Skin epidermis (tissue), 12 donors: ENCODE results near the gene CELF4.

Experiments used
- H3K27ac ChIP-seq, 21 experiments: fragments of 200-600 bp; sonication (generic) in 11 of 21; one replicate each; pipeline ENCODE4 v1.5.0; 2020; ENCODE audit warnings: mild to moderate bottlenecking in 3 of 21, inconsistent platforms in 2 of 21, moderate library complexity in 2 of 21
- H3K4me3 ChIP-seq, 7 experiments: fragments of 200-600 bp; sonication (generic) in 2 of 7; one replicate each; pipeline ENCODE4 v1.5.0; 2020; ENCODE audit warnings: inconsistent platforms in 2 of 7, mild to moderate bottlenecking in 2 of 7, moderate library complexity in 1 of 7

Gene CELF4

DNA sequence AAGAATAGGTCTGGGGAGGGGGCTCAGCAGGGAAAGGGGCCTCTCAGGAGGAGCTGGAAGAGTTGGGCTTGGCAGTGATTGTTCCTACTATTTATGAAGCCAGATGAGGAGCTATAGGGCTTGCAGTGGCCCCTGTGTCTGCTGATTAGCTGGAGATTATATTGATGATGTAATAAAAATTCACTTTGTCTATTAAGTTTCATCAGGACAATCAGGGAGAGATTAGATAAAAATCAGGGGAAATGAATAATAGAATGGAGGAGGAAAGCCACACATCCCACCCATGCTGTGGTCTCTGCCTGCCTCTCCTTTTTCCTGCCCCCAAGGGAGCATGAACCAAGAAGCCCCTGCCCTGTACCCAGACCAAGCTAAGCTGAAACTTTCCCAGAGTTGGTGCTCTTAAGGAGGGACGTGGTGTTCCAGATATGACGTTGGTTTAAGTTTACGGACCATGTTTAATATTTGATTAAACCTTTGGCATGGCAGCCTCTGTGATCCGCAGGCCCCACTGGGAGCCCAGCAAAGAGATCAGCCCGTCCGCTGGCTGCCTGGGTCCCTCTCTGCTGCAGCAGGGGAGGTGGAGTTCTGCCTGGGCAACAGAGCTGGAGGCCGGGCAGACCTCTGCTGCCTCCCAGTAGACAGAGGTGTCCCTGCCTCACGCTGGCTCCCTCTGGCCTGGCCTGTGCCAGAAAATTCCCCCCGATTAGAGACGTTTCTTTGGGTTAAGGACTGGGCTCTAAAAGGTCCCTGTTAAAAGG is 15.3 kb downstream of the CELF4 start:
- H3K27ac ChIP-seq, result no peak overlapping the region
- no peak overlapping the region for H3K4me3 ChIP-seq

DNA sequence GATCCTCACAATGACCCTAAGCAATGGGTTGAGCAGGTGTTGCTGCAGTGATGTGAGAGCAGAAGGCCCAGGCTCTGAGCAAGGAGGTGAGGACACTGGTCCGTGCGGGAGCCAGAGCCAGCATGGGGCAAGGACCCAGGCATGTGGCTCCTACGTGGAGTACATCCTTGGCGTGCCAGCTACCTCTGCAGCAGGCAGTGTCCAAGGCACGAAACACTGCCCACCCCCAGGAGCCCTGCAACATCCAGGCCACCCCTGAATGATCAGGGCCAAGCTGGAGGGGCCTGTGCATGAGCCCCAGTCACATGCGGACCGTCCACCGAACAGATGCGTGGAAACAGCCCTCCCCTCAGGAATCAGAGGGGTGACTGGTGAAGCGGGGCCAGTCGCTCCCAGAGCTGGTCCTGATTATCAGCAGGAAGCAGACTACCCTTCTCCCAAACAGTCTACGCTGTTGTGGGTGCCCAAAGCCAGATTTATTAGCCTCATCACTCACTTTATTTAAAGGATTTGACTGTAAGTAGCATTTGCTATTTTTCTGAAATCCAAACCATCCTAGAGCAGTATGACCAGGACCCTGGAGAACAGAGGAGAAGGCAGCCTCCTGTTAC is 16.8 kb downstream of the CELF4 start:
- no peak overlapping the region for H3K27ac ChIP-seq

DNA sequence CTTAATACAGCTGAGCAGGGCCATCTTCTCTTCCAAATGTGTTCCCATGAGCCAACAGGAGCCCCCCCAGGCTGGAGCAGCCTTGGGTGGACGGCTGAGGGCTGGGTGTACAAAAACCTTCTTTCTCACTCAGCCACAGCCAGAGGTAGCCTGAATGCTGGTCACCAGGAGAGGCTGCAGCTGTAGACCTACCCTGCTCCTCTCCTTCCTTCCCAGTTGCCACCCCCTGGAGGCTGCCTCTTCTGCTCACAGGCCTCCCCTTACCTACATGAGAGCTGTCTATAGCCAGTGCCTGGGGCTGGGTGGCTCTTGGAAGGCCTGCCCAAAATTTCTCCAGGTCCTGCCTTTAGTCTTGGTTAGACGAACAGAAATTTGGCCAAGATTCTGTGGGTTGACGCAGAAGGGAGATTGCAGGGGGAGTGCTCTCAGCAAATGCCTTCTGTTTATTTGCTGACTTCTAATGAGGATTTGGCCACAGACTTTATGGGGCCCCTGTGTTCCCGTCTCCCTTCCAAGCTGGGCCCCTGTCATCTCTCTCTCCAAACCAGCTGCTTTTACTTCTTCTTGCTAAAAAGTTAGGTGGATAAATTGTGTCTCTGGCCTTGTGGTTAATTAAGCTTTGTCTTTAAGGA is 18.3 kb downstream of the CELF4 start:
- no peak overlapping the region for H3K27ac ChIP-seq
- H3K4me3 ChIP-seq, result no peak overlapping the region

More for the DNA sequence above, 16.8 kb downstream of the CELF4 start:
- no peak overlapping the region for H3K4me3 ChIP-seq

DNA sequence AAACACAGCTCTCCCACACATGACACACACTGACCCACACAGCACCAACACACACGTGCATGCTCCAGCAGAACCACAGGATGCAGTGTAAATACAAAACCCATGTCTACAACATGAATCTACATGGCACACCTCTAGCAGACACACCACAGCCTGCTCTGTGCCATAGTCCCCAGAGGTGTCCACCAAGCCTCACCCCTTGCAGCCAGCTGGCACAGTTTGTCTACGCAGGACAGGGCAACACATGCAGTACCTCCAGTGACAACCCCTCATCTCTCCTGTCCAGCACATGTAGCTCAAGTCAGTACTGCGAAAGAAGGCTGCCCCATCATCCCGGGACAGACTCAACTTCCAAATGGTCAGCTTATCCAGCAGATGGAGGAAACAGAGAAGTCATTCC is 18.9 kb downstream of the CELF4 start:
- no peak overlapping the region for H3K27ac ChIP-seq
- H3K4me3 ChIP-seq, result no peak overlapping the region

DNA sequence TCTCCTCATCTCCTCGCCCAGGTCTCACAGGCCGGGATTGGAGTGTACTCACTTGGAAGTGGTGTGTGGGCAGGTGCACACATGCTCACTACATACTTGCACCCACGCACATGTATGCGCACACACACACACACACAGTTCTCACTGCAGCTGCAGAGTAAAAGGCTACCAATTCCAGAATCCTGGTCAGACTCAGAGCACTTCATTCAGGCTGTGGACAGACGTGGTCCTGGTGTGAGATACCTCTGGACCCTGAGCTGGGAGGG is 19.4 kb downstream of the CELF4 start:
- no peak overlapping the region for H3K4me3 ChIP-seq
- H3K27ac ChIP-seq, result no peak overlapping the region

DNA sequence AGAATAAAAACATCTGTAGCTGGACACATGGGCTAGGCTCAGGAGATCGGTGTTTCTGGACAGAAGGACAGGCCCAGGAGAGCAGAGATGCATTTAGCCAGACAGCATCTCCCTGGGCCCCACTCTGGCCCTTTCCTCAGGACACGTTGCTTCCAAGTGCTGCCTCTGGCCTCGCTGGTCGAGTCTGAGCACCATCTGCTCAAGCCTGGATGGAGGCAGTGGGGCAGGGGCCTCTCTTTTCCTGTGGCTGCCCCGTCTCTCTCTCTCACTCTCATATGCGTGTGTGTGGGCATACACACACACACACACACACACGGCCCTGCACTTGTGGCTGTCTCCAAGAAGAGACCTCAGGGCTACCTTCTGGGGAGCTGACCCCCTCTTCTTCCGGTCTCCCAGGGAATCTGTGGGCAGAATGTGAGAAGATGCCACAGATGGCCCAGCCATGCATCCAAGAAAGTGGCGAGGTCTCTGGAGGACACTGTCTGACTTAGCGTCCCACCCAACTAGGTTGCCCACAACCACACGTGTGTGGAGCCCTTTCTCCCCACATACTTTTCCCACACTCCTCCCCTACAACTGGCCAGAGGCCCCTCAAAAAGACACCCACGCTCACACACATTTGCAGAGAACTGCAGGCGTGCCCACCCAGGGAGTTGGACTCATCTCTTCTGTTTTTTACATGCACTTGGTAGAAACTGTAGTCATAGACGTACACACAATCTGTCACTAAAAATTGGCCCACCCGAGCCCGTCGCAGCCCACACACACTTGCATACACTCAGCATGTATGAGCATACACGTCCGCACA is 19.9 kb downstream of the CELF4 start:
- no peak overlapping the region for H3K4me3 ChIP-seq
- H3K27ac ChIP-seq, result no peak overlapping the region

DNA sequence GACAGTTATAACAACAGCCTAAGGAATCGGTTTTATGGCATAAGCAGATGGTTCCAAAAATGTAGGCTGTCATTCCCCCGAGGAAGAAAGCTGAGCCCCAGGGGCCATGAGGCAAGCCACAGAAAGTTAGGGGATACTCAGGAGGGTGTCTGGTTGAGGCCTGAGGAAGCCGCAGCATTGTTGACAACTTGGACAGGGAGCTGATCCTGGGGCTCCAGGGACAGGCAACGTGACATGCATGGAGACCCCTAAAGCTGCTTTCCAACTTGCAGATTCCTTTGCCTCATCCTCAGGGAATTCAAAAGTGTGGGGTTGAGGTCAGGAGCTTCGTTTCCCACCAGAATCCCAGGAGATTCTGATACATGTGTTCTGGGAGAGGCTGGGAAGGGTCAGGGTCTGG is 20.9 kb downstream of the CELF4 start:
- no peak overlapping the region for H3K4me3 ChIP-seq
- H3K27ac ChIP-seq, result no peak overlapping the region

DNA sequence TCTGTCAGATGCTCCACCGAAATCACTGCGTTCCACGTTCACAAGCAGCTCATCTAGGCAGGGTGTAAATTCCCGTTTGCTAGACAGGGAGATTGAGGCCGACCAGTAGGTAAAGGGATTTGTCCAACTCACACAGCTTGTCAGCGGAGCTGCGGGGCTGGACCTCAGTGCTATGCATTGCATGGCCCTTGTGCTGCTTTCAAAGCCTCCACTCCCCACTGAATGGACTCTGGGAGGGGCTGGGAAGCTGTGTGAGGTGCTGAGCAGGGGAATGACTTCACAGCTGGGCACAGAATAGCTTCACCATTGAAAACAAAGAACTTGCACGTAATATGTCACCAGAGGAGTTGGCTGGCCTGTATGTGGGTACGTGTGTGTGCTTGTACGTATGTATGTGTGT is 21.4 kb downstream of the CELF4 start:
- no peak overlapping the region for H3K4me3 ChIP-seq
- no peak overlapping the region for H3K27ac ChIP-seq

DNA sequence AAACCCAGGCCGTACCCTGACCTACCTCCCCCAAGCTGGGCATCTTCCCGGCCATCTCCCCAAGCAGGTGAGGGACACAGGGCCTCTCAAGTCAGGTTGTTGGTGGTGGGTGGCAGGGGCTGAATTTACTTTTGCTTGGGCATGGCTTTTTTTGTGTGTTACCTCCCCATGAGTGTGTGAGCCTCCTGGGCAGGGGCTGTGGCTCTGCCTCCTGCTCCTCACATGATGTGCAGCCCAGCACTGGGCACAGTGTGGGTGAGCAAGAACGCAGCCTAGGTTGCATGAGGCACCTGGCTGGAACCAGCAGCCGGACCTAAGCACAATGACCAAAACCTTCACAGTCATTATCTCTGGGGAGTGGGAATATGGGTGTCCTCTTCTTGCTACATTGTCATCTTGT is 22.3 kb downstream of the CELF4 start:
- Histone ChIP-seq H3K4me3 (no peak overlapping the region), H3K27ac (no peak overlapping the region)

DNA sequence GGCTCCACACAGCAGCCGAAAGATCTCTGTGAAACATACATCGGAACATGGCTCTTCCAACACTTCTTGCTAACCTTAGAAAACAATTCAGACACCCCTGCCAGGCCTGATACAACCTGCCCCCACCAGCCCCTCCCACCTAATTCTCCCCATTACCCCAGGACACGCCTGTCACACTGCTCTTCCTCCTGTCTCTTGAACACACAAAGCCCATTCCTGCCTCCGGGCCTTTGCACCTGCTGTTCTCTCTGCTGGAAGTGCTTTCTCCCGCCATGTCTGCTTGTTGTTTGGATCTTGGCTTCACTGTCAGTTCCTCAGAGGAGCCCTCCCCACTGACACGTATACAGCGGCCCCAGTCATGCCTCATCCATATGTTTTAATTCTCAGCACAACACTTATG is 24.1 kb downstream of the CELF4 start:
- no peak overlapping the region for H3K4me3 ChIP-seq
- no peak overlapping the region for H3K27ac ChIP-seq

DNA sequence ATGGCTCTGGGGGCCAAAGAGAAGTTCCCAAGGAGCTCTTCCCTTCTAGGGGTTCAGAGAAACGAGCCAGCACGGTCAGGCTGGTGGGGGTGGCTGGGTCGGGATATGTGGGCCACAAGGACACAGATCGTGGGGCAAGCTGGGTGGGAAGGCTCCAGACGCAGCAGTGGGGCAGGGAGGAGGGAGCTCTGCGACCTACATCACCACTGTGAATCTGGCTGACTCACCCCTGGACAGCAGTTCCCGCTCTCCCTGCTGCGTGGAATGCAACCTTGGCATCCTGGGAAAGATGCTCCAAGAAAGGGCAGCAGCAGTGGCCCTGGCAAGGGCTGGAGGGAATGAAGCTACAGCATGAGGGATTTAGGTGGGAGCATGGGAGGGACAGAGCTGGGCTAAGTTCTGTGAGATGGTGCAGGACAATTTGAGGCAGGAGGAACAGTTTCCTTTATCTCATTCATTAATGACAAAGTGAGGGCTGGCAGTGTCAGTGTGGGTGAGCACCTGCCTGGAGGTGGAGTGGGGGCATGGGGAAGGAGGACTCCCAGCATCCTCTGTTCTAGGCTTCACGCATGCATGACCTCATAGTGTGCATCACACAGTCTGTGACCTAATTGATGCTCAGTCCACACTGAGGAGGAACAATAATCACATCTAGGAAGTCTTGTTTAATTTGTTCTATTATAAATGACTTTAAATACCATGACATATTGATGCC is 25.0 kb downstream of the CELF4 start:
- H3K27ac ChIP-seq, result no peak overlapping the region
- no peak overlapping the region for H3K4me3 ChIP-seq

DNA sequence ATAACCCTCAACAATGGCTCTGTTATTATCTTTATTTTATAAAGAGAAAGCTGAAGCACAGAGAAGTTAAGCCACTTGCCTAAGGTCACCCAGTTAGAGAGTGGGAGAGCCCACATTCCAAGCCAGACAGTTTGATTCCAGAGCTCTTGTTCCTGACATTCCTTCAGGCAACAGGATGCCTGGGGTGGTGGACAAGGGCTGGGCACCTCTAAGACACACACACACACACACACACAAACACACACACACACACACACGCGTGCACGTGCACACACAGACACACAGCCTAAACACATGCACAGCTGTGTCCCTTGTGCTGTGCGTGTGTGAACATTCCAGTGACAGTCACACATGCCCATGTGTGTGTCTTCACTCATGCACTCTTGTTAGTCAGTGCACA is 26.4 kb downstream of the CELF4 start:
- no peak overlapping the region for H3K4me3 ChIP-seq
- no peak overlapping the region for H3K27ac ChIP-seq

DNA sequence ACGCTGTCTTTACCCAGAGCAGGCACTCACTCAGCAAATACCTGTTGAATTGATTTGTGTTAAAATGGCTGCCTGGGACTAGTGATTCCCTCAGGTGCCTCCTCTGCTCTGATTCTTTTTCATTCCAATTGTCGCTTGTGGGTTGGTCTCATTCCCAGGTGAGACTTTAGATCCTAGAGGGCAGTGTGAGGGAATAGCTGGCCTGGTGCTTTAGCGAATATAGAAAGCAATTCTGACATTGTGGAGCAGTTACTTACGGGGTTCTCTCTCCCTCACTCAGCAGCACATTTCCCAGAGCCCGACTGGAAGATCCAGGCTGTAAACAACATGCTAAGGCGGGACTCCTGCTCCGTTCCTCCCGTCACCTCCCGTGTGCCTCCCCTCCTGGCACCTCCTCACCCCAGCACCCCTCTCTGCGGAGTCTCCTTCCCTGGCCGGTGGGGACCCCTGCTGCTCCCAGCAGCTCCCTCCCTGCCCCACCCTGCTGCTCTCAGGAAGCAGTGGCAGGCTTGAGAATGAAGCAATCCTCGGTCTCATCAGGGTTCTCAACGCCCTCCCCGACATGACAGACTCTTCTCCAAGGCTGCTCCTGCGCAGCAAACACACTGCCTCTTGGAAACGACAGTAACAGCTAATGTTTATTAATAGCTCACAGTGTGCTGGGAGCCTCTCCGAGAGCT is 26.9 kb downstream of the CELF4 start:
- Histone ChIP-seq H3K27ac (no peak overlapping the region), H3K4me3 (no peak overlapping the region)

DNA sequence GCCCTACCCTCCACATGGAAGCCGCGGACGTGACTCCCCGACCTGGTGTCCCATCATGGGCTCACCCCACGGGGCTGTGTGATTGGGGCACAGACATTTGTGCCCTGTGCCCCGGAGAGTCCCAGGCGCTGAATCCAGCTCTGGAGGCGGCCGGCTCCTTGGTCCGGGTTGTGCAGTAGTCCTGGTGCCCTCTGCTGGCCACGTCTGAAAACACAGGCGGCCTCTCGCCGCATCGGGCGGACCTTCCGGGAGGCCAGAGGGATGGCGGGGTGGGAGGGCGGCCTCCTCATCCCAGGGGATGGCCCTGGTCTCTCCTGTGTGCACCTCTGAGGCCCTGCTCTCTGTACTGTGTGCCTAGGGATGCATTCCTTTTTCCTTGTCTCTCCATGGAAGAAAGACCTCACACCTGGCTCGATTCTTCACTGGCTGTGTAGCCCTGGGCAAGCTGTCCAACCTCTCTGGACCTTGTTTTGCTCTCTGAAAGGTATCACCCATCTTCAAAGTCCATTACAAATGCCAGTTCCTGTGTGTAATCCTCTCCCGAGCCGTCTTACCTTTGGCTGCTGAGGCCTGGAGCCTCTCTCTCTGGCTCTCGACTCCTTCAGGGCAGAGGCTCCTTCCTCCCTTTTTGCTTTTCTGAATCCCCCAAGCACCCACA is 27.6 kb downstream of the CELF4 start:
- Histone ChIP-seq H3K27ac (no peak overlapping the region), H3K4me3 (no peak overlapping the region)

DNA sequence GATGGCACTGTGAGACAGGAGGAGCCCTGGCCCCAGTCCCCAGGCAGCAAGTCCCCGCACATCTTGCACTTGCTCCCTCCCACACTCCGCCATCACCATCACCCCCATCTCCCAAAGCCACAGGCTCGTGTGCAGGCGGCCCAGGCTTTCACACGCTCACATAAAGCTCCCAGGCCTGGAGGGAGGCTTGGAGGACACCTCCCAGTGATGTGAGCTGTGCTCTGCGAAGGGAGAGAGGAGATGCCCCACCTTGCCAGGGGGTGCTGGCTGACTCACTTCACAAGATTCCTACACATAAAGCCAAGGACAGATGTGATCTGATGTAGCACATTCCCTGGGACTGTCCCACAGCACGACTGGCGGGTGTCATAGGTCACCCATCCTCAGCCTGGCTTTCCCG is 28.9 kb downstream of the CELF4 start:
- Histone ChIP-seq H3K4me3 (no peak overlapping the region), H3K27ac (no peak overlapping the region)

DNA sequence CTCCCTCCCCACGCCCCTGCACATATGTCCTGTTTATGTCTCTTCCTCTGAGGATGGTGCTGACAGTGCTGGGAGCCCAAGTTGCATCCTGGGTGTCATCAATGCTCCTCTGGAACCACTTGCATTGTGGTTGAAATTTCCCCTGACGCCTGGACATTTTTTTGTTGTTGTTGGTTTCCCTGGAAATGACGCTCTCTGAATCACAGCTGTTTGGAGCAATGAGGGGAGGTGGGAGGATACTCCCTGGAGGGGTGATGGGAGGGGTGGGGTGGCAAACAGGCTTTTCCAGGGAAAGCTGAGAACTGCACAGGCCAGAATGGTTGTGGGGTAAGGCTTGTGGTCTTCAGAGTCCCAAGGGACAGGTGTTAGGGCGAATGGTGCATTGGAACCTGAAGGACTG is 29.6 kb downstream of the CELF4 start:
- no peak overlapping the region for H3K4me3 ChIP-seq
- no peak overlapping the region for H3K27ac ChIP-seq

DNA sequence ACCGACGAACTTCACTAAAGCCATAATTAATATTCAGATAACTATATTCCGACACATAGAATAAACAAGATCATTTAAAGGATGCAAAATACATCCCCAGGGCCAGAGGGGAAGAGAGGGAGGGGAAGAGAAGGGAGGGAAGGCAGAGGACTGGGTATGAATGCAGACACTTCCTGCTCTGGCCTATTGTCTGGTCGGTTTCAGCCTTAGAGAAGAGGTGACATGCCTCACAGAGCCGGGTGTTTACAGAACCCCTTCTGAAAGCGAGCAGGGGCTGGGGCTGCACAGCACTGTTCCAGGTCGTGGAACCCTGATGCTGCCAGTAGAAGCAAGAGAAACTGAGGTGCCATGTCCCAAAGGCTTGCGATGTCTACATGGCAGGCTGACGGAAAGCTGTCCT is 31.0 kb downstream of the CELF4 start:
- H3K4me3 ChIP-seq, result no peak overlapping the region
- no peak overlapping the region for H3K27ac ChIP-seq

DNA sequence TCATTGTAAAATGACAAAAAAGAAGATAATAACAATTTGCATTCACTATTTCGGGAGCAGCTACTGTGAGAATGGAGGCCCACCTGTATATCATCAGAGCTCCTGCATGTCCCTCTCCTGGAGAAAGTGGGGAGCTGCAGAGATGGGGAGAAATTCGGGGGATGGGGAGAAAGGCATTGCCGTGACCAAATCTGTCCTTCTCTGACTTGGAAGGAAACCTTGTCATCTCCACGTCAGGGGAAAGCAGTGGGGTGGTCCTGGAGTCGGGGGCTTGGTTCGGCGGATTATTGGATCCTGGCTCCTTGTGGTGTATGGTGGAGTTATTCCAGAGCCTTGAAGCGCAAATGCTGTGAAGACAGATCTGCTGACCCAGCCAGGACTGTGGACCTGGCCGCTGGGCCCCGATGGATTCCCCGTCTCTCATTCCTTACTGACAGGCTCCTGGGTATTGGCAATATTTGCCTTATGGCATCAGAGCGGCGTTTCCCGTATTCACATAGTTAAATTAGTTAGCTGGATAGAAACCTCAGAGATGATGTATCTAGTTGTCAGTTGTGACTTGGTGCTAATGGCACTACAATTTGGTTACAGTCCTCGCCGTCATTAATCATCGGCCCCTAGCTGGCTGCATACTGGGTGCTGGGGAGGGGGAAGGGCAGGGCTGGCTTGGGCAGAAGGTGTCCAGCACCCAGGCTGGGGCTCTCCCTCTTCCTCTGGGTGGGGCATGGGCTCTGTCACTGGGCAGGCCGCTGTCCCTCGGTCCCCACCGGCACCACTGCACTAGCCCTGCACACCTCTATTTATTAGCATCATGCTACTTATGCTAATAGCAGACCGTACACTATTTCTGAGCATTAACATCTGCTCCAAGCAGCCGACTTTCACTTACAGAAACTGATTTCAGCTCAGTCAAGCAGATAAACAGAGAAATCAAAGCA is 31.7 kb downstream of the CELF4 start:
- H3K27ac ChIP-seq, result no peak overlapping the region

More for the DNA sequence above, 31.7 kb downstream of the CELF4 start:
- H3K4me3 ChIP-seq, result no peak overlapping the region
